T follicular helper cell (primary cell): ENCODE results near the gene CELSR2.
A peak's percentile ranks its signal among the peaks of the same experiment; 100 is the strongest.

Experiments used
- DNase-seq: peaks from one replicate; pipeline ENCODE4 v3.0.0-alpha.2; 2020; ENCODE audit warnings: low read depth

Gene CELSR2

DNA sequence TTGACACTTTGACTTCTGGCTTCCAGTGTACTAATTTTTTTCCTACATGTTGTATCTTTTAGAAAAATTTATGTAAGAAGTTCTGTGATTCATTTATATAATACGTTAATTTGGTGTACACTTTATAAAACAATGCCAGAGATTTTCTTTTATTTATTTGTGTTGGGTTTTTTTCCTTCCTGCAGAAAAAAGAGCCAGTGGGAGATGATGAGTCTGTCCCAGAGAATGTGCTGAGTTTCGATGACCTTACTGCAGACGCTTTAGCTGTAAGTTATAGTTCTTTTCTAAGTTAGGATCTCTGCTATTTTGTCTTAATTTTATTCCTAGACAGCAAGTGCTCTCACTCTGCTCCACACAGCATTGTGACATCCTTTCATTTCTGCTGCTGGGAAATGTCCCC is 21.2 kb upstream of the CELSR2 start:
- no peak for DNase-seq

GRCh38 chr1:109229531-109230127 is 19.7 kb upstream of the CELSR2 start:
- DNase-seq, result no peak

DNA sequence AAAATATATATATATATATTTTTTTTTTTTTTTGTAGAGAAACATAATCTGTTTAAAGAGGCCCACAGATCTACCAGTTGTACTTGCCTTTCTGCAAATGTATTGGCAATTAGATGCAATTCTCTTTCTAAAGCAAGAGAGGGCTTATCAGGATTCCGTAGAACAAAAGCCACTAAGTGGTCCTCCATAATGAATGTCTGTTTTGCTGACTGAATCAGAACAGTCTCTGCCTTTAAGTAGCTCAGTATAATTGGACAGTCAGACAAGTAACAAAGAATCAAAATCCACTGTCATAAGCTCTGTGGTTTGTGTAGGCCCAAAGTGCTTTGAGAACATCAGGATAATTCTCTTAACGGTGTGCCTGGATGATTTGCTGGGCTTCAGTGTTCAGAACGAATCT is 18.3 kb upstream of the CELSR2 start:
- DNase-seq, result no peak

DNA sequence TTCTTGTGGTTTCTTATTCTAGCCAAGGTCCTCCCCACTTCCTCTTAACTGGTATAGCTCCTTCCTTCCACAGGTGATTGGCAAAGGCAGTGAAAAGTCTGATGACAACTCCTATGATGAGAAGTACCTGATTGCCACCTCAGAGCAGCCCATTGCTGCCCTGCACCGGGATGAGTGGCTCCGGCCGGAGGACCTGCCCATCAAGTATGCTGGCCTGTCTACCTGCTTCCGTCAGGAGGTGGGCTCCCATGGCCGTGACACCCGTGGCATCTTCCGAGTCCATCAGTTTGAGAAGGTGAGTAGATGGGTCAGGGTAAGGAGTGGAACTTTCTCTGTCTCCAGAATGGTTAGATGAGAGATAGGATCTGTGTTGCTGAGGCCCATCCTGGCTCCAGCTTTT is 14.2 kb upstream of the CELSR2 start:
- DNase-seq, result no peak

- DNase-seq, result no peak
Measured at GRCh38 chr1:109237512-109237911, 11.8 kb upstream of the CELSR2 start.

- DNase-seq, result no peak
Measured at GRCh38 chr1:109238382-109238781, 11.0 kb upstream of the CELSR2 start.

GRCh38 chr1:109239047-109239408 is 10.3 kb upstream of the CELSR2 start:
- DNase-seq, result no peak

- DNase-seq, result peak; percentile 12
Measured at GRCh38 chr1:109239409-109240068, 9.8 kb upstream of the CELSR2 start.

DNA sequence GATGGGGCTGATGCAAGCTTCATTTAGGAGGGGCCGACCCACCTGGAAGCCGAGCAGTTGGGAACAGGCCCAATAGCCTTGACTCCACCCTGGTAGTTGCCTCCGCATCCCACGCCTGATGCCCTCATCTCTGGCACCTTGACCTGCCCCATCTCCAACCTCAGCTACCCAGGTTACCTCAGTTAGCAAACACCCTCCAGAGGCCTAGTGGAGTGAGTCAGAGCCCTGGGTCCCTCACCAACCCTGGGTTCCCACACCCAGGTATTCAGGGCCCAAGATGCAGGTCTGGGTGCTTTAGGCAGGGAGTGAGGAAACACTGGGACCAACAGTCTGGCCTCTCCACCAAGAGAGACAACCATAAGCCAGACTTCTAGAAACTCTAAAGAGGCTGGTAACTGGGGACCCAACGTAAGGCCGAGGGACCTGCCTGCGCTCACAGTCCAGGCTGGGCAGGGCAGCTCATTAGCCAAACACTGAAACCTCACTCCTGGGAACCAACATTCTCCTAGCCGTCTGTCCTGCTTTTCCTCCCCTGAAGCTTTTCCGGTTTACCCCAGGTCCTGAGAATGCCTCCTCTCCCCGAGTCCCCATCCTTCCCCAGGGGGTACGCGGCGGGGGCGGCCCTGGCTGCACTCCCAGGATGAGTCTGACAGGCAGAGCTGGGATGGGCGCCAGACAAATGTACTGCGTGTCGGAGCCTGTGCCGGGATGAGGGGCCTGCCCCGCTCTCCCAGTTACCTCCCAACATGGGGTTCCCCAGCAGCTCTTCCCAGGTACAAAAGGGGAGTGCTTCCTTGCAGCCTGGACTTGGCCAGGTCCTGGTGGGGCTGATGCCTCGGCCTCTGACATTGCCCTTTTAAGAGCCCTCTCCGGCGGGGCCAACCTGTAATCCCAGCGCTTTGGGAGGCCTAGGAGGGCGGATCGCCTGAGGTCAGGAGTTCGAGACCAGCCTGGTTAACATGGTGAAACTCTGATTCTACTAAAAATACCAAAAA is 8.9 kb upstream of the CELSR2 start:
- no peak for DNase-seq

DNA sequence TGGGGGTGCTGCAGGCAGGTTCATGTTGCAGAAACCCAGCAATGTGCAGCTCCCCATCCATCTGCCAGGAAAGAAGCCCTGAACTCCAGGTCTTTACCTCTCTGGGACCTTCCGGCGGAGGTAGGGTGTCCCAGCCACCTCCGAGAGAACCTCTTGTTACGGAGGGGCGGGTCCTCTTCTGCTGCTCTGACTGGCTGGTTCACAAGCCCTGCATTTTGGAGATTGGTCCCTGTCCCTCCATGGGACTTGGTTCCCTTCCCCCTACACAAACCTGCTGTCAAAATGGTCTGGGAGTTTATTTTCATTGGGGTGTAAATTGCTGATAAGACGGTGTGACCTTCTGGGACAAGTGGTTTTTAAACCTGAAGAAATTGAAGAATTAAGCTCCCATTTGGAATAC is 8.0 kb upstream of the CELSR2 start:
- DNase-seq, result no peak

GRCh38 chr1:109241841-109242345 is 7.4 kb upstream of the CELSR2 start:
- no peak for DNase-seq

- DNase-seq, result no peak
Measured at GRCh38 chr1:109242387-109242786, 7.0 kb upstream of the CELSR2 start.

DNA sequence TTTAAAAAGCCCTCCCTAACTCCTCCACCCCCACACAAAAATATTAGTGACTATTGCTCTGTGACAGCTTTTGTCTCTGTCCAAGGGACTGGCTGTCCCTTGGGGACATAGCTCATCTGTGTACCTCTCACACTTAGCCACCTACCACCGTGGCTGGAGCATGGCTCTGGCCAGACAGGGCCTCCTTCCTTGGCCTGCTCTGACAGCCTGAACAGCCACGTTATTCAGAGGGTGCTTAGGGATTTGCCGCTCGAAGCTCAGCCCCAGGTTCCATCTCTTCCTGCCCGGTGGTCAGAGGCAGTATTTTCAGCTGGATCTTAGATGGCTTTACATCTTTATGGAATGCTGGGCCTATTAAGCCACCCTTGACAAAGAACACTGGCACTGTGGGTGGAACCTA is 6.1 kb upstream of the CELSR2 start:
- DNase-seq, result no peak

- no peak for DNase-seq
Measured at GRCh38 chr1:109243860-109244552, 5.3 kb upstream of the CELSR2 start.

DNA sequence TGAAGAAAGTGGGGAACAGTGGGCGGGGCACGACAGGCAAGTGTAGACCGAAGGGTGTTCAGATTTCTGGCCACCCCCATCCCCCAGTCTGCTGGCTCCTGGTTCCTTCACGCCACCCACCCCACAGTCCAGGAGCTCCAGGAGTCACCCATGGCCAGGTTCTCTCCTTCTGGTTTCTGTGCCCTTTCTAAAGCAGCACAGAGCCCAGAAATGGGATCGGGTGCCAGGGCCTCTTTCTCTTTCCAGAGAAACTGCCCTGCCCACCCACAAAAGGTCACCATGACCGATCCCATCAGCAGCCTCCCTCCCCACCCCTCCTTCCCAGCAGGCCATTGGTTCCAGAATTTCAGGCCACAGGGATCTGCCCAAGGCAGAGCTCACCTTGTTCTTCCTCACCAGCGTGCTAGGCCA is 3.2 kb upstream of the CELSR2 start:
- no peak for DNase-seq

GRCh38 chr1:109247401-109248365 is 1.7 kb upstream of the CELSR2 start:
- DNase-seq, result no peak

GRCh38 chr1:109248444-109248796 is 919 bp upstream of the CELSR2 start:
- no peak for DNase-seq

DNA sequence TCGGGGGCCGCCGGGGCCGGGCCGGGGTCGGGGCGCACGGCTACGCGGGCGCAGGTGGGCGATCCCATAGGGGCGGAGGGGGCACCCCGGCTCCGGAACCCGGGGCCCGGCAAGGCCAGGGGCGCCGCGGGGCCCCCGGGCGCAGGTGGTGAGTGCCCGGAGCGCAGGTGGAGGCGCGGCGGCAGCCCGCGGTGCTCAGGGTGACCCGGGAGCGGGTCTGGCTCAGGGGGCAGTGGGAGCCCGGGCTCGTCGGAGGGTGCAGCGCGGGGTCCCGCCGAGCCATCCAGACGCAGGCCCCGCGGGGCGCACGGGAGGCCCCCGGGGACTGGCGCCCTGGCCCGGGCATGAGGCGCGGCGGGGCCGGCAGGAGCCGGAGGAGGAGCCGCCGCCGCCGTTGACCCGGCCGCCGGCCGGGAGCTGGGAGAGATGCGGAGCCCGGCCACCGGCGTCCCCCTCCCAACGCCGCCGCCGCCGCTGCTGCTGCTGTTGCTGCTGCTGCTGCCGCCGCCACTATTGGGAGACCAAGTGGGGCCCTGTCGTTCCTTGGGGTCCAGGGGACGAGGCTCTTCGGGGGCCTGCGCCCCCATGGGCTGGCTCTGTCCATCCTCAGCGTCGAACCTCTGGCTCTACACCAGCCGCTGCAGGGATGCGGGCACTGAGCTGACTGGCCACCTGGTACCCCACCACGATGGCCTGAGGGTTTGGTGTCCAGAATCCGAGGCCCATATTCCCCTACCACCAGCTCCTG is 489 bp downstream of the CELSR2 start:
- DNase-seq, result no peak

DNA sequence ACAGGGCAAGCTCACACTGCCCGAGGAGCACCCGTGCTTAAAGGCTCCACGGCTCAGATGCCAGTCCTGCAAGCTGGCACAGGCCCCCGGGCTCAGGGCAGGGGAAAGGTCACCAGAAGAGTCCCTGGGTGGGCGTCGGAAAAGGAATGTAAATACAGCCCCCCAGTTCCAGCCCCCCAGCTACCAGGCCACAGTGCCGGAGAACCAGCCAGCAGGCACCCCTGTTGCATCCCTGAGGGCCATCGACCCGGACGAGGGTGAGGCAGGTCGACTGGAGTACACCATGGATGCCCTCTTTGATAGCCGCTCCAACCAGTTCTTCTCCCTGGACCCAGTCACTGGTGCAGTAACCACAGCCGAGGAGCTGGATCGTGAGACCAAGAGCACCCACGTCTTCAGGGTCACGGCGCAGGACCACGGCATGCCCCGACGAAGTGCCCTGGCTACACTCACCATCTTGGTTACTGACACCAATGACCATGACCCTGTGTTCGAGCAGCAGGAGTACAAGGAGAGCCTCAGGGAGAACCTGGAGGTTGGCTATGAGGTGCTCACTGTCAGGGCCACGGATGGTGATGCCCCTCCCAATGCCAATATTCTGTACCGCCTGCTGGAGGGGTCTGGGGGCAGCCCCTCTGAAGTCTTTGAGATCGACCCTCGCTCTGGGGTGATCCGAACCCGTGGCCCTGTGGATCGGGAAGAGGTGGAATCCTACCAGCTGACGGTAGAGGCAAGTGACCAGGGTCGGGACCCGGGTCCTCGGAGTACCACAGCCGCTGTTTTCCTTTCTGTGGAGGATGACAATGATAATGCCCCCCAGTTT is 1.3 kb downstream of the CELSR2 start:
- no peak for DNase-seq
